ENCODE measurements around the gene ZNF480. TPM values are rescaled to one million over a fixed set of nuclear protein-coding genes. Genes with fewer than 3 reads are reported as not detected.
A peak's percentile ranks its signal among the peaks of the same experiment; 100 is the strongest.

Gene ZNF480
- total and polyA plus RNA-seq, 2 donors (not counting 1 experiment from before 2014, with no cell fraction given) = 6.7 to 21.8 TPM

GRCh38 chr19:52336117-52336790, 39.3 kb downstream of the ZNF480 start, which contains the start of gene ZNF610:
TSS of gene ZNF610 (plus strand) at chr19:52336243. CDS start at chr19:52349173, 12,930 bp downstream.
- H2AFZ ChIP-seq (ENCODE audit: insufficient read depth, low read depth, low read length, poor library complexity, severe bottlenecking) = peak within 1 kb of the TSS; percentile 90
- Mint-ChIP-seq H3K27ac (peak within 1 kb of the TSS; percentile 96), H3K27me3 (no peaks in the 10 kb centered on the region), H3K4me1 (peaks cover 15% of the 10 kb centered on the region), H3K9me3 (ENCODE audit: insufficient read depth) (peaks cover 17% of the 10 kb centered on the region), H3K4me3 (peak within 1 kb of the TSS; percentile 97)
- WGBS (ENCODE audit: insufficient coverage) = 3% methylated on average over 55 of the region's 55 CpGs
- H3K4me1 ChIP-seq (ENCODE audit: control insufficient read depth in 2 of 2, insufficient read depth in 2 of 2, low read length in 2 of 2) = peaks cover 6 to 15% of the 10 kb centered on the region in 2 donors
- H3K27me3 ChIP-seq (replicated peaks in 1 of 4; ENCODE audit: control extremely low read depth in 1 of 4, control insufficient read depth in 3 of 4, insufficient read depth in 4 of 4, low read length in 3 of 4) = no peaks in the 10 kb centered on the region
- TF ChIP-seq CTCF (IDR thresholded peaks at IDR 0.05) = no peak
- no peak for TF ChIP-seq EZH2 (IDR thresholded peaks at IDR 0.05; ENCODE audit: borderline replicate concordance, insufficient read depth, low read depth, low read length, poor library complexity, severe bottlenecking)
- peak within 1 kb of the TSS; percentile 79 to 86 for H3K27ac ChIP-seq (ENCODE audit: low read length in 2 of 2)
- H3K4me3 ChIP-seq (ENCODE audit: control extremely low read depth in 1 of 5, extremely low read depth in 1 of 5, insufficient read depth in 1 of 5, low read depth in 2 of 5, low read length in 4 of 5) = peak within 1 kb of the TSS; percentile 82 to 97 (median 94)
- intact Hi-C loops (cut with micrococcal nuclease) = loop anchor here (1.0 kb wide), 1 partner anchor 33 kb away; the partner anchor contains the start of gene ZNF880
- ChIA-PET POLR2A (no interaction called here), CTCF (interaction anchor here (0.5 kb wide), 1 partner anchor 56 kb away, joined by 3 read pairs; no protein-coding TSS in a partner anchor)
- H4K20me1 ChIP-seq (ENCODE audit: control insufficient read depth, insufficient read depth, low read length, poor library complexity, severe bottlenecking) = no peaks in the 10 kb centered on the region
- peaks cover 4 to 64% (median 36%) of the 10 kb centered on the region in 3 donors for H3K9me3 ChIP-seq (ENCODE audit: control extremely low read depth in 1 of 3, control insufficient read depth in 2 of 3, insufficient read depth in 1 of 3, low read length in 2 of 3)
- DNase-seq = peak; percentile 89
- peak within 1 kb of the TSS; percentile 94 for H3K9ac ChIP-seq (ENCODE audit: low read length)
- peak; percentile 98 for ATAC-seq (ENCODE audit: low read depth)
- peak within 1 kb of the TSS; percentile 88 for H3K4me2 ChIP-seq (replicated peaks; ENCODE audit: low read depth, low read length, poor library complexity, severe bottlenecking)
- no peaks in the 10 kb centered on the region for H3K79me2 ChIP-seq (ENCODE audit: control insufficient read depth, insufficient read depth, low read length)
- peaks cover 2 to 3% of the 10 kb centered on the region in 2 experiments for H3K36me3 ChIP-seq (replicated peaks in 1 of 2; ENCODE audit: control extremely low read depth in 1 of 2, control insufficient read depth in 1 of 2, extremely low read depth in 1 of 2, insufficient read depth in 2 of 2, low read length in 1 of 2)

Measured in B cell (primary cell).